HL-60 (cell line): ENCODE data around the gene PGBD1.

ENCODE experiments used
- POLR2AphosphoS5 ChIP-seq: IDR thresholded peaks from 2 replicates; pipeline ENCODE4 v1.6.1; 2012; ENCODE audit warnings: low read depth
- TF ChIP-seq, protein P1 (sequence below): IDR thresholded peaks from one replicate; pipeline ENCODE4 v1.5.1; 2011; ENCODE audit warnings: low read length, control low read depth, inconsistent platforms; ENCODE audit not compliant: insufficient read depth
- TF ChIP-seq, protein P2 (sequence below): IDR thresholded peaks from 2 replicates; pipeline ENCODE4 v1.6.1; 2012; ENCODE audit warnings: low read depth; ENCODE audit not compliant: insufficient replicate concordance

DNA sequence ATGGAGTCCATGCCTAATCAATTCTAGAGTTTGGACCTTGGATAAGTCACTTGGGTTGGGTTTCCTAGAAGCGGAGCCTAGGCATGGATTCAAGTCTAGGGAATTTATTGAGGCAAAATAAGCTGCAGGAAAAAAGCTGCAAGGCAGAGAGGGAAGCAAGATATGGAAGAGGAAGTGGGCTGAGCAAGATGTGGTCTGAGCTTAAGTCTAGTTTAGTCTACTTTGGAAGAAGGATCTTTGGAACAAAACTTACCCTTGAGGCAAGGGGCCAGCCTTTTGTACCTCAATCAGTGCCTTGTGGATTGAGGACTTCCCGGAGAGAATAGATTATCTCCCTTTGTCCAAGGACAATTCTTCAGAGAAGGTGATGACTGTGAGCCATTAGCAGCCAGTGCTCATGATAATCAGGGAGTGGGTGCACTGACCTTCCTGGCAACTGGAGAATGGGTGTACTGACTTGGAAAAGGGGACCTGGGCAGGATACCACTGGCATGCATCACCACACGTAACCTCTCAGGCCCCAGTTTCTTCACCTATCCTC, 45.4 kb upstream of the PGBD1 start:
- TF ChIP-seq, protein P1, sequence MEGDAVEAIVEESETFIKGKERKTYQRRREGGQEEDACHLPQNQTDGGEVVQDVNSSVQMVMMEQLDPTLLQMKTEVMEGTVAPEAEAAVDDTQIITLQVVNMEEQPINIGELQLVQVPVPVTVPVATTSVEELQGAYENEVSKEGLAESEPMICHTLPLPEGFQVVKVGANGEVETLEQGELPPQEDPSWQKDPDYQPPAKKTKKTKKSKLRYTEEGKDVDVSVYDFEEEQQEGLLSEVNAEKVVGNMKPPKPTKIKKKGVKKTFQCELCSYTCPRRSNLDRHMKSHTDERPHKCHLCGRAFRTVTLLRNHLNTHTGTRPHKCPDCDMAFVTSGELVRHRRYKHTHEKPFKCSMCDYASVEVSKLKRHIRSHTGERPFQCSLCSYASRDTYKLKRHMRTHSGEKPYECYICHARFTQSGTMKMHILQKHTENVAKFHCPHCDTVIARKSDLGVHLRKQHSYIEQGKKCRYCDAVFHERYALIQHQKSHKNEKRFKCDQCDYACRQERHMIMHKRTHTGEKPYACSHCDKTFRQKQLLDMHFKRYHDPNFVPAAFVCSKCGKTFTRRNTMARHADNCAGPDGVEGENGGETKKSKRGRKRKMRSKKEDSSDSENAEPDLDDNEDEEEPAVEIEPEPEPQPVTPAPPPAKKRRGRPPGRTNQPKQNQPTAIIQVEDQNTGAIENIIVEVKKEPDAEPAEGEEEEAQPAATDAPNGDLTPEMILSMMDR = no peak
- TF ChIP-seq, protein P2, sequence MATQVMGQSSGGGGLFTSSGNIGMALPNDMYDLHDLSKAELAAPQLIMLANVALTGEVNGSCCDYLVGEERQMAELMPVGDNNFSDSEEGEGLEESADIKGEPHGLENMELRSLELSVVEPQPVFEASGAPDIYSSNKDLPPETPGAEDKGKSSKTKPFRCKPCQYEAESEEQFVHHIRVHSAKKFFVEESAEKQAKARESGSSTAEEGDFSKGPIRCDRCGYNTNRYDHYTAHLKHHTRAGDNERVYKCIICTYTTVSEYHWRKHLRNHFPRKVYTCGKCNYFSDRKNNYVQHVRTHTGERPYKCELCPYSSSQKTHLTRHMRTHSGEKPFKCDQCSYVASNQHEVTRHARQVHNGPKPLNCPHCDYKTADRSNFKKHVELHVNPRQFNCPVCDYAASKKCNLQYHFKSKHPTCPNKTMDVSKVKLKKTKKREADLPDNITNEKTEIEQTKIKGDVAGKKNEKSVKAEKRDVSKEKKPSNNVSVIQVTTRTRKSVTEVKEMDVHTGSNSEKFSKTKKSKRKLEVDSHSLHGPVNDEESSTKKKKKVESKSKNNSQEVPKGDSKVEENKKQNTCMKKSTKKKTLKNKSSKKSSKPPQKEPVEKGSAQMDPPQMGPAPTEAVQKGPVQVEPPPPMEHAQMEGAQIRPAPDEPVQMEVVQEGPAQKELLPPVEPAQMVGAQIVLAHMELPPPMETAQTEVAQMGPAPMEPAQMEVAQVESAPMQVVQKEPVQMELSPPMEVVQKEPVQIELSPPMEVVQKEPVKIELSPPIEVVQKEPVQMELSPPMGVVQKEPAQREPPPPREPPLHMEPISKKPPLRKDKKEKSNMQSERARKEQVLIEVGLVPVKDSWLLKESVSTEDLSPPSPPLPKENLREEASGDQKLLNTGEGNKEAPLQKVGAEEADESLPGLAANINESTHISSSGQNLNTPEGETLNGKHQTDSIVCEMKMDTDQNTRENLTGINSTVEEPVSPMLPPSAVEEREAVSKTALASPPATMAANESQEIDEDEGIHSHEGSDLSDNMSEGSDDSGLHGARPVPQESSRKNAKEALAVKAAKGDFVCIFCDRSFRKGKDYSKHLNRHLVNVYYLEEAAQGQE = no peak
- TF ChIP-seq POLR2AphosphoS5 = no peak
